Prostate gland (tissue), 2 donors: ENCODE results near the gene ZFP36L1.

ENCODE experiments used
- CTCF ChIP-seq, 4 experiments: fragments of 200-600 bp in 2 of 4; fragments of 450-650 bp in 2 of 4; sonication (generic) in 2 of 4; IDR thresholded peaks; 1 replicate in 3 of 4; 2 replicates in 1 of 4; pipeline ENCODE4 v1.5.1; 2016 to 2019; ENCODE audit warnings: antibody characterized with exemption in 4 of 4, mild to moderate bottlenecking in 2 of 4, moderate library complexity in 2 of 4
- POLR2A ChIP-seq: fragments of 450-650 bp; IDR thresholded peaks from one replicate; pipeline ENCODE4 v1.6.1; 2016; ENCODE audit warnings: antibody characterized with exemption, mild to moderate bottlenecking

GRCh38 chr14:68767248-68767645 is 25.6 kb downstream of the ZFP36L1 start:
- TF ChIP-seq CTCF (IDR thresholded peaks at IDR 0.05) (no peak), POLR2A (no peak)
